GM12801 (cell line): Measurements from ENCODE around the gene FRMPD4.

Experiments
- CTCF ChIP-seq: IDR thresholded peaks from one replicate; pipeline ENCODE4 v1.5.1; 2011; ENCODE audit warnings: control low read depth; ENCODE audit not compliant: insufficient read length; ENCODE audit errors: extremely low read depth

The FRMPD4 gene

DNA sequence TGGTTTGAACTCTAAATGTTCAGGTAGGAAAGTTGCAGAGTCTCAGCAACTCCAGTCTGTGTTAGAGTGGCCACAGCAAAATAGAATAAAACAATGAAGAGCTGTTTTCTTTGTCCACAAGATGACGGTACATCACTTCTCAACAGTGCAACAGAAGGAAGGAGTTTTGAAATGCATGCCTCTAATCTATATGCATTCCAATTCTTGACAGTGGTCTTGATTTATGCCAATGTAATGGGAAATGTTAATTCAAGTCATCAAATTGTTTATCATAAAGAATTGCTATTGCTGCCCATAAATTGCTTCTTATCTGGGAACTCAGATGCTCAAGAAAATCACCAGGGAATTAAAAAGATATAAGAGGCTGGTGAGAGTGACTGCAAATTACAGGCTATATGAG lies 457.4 kb downstream of the FRMPD4 start:
- TF ChIP-seq CTCF: no peak

- no peak for TF ChIP-seq CTCF
These were observed 471.8 kb downstream of the FRMPD4 start for GRCh38 chrX:12610079-12610478.

- no peak for TF ChIP-seq CTCF
These were observed 473.2 kb downstream of the FRMPD4 start for GRCh38 chrX:12611471-12611870.

DNA sequence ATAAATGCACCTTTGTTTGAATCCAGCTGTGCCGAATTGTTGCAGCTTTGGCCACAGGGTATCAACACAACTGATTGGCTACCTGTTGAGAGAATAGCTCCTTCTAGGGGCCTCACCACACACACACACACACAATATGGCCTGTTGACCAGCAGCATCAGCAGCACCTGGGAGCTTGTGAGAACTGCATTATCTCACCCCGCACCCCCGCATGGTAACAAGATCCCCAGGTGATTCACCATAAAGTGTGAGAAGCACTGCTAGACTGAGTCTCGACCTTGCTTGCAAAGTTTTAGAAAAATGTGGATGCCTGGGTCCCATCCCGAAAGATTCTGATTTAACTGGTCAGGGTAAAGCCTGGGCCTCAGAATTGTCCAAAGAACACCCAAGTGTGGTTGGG lies 476.0 kb downstream of the FRMPD4 start:
- no peak for TF ChIP-seq CTCF

GRCh38 chrX:12615061-12615460 lies 476.8 kb downstream of the FRMPD4 start:
- TF ChIP-seq CTCF: no peak

GRCh38 chrX:12617241-12617640 lies 479.0 kb downstream of the FRMPD4 start:
- TF ChIP-seq CTCF: no peak

DNA sequence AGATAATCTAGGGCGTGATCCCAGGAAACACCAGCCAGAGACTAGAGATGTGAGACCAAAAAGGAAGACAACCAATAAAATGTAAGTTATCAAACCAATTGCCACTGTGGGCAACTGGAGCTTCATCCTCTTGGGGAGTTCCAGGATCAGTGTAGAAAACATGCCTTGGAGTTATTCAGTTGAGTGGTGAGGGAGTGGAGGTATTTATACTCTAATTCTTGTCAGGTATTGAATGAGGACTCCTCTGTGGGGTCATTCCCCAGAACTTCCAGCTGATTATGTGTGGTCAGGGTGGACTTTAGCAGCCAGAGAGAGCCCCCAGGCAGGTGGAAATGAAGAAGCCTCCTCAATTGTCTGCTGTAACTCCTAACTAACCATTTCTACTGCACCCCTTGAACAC lies 509.0 kb downstream of the FRMPD4 start:
- no peak for TF ChIP-seq CTCF

GRCh38 chrX:12648995-12649394 lies 510.7 kb downstream of the FRMPD4 start:
- TF ChIP-seq CTCF: no peak
